ENCODE results near the gene SLC5A10.
A peak's percentile ranks its signal among the peaks of the same experiment; 100 is the strongest.
"Not testable (repeated sequence)": the region's sequence is repeated elsewhere in the genome, so short reads cannot be mapped to it uniquely, and the experiment has no call there.

The SLC5A10 gene

DNA sequence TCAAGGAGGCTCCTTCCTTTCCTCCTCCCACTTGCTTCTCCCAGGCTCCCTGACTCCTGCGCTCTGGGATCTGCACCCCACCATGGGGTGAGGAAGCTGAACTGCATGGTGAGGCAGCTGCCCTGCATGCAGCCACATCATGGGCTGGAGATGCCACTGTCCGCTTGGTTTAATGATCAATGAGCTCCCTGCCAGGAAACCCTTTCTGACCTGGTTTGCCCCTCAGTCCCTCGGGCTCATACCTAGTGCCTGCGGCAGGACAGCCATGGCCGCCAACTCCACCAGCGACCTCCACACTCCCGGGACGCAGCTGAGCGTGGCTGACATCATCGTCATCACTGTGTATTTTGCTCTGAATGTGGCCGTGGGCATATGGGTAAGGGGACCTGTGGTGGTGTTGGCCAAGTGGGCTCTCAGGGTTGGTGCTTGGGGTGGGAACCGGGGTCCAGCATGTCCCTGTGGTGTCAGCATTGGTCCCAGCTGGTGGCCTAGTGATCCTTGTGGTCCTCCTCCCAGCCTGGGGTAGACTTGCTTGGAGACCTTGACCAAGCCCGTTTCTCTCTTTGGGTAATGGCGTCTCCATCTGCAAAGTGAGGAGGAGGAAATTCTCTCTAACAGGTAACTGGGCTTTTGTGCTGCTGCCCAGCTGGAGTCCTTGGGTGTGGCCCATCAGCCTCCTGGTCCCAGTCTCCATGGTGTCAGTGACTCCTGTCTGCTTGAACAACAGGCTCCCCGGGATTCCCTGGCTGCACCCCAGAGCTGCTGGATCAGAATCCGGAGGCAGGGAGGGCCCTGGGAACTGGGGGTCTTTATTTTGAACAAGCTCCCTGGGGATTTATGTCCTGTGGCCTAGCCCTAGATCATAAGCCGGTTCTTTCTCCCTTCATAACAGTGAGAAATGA, at the start of gene SLC5A10:
Gene SLC5A10, plus strand, starts transcription at position 225 of the 902 bp plus-strand sequence. Its CDS starts 41 bp downstream, at position 266.
- no peak for ATAC-seq

DNA sequence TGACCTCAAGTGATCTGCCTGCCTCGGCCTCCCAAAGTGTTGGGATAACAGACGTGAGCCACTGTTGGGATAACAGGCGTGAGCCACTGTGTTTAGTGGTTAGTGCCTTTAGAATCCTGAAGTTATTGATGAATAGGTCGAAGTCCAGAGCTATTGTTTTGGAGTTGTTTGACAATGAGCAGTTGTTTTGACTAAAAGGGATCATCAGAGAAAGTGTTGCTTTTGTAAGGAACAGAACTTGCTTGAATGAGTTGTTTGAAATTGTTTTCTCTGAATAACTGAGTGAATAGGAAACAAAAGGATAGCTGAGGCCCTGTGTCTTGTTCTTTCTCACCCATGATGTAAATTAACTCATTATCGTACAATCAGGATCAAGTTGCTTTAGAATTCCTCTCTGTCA, 47.5 kb upstream of the SLC5A10 start:
- ATAC-seq, result no peak

DNA sequence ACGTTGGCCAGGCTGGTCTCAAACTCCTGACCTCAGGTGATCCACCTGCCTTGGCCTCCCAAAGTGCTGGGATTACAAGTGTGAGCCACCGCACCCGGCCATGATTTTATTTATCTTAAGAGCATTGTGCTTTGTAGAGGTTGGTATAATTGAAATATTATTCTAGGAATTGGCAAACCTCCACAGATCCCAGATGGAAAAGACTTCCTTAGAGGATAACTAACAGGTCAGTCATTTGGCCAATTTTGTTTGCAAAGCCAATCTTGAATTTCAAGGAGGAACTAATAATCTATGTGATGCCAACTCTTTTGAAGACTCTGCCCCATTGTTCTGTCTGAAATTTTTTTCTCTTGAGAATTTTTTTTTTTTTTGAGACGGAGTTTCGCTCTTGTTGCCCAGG, 46.7 kb upstream of the SLC5A10 start:
- ATAC-seq, result no peak

DNA sequence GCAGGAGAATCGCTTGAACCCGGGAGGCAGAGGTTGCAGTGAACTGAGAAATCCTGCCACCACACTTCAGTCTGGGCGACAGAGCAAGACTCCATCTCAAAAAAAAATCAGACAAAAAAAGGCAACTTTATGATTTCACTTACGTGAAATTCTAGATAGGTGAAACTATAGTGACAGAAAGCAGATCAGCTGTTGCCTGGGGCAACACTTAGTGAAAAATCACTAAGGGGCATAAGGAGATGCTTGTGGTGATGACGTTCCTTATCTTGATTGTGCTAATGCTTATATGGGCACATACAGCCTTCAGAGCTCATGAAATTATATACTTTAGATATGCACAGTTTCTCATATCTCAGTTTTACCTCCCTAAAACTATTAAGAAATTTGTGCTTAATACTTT, 41.6 kb upstream of the SLC5A10 start:
- ATAC-seq, result no peak

DNA sequence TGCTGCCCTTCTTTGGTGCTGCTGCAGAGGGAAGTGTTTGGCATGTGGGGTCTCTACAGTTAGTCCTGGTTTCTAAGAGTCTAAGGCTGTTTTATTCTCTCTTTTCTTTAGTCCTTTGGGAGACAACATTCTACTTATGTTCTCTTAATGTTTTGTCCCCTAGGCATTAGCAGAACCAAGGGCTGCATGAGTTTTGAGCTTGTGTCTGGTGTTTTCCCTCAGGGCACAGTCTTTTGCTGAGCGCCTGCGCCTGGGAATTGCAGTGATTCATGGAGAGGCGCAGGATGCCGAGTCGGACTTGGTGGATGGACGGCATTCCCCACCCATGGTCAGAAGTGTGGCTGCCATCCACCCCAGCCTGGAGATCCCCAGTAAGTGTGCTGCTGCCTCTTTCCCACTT, 41.1 kb upstream of the SLC5A10 start:
- no peak for ATAC-seq

DNA sequence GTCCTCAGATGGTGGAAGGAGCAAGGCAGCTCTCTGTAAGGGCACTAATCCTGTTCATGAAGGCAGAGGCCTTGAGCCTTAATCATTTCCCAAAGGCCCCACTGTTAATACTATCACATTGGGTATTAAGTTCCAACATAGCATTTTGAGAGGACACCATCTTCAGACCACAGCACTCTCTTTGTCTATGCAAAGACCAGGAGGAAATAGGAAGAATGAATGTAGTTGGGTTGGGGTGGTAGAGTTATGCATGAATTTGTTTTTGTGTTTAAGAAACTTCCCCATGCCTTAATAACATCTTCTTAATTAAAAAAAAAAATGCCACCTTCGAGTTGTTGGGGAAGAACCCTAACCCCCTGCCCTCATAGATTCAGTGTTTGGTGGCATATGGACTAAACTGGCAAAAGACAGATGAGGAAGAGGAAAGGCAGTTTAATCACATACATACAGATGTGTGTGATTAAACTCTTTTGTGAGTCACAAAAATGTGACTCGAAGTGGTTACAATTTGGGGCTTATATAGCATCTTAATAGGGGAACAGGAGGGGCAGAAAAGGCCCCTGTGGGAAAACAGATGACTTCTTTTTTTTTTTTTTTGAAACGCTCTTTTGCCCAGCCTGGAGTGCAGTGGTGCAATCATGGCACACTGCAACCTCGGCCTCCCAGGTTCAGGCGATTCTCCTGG, 35.0 kb upstream of the SLC5A10 start:
- ATAC-seq, result peak in 1 of 2 donors; percentile 19

DNA sequence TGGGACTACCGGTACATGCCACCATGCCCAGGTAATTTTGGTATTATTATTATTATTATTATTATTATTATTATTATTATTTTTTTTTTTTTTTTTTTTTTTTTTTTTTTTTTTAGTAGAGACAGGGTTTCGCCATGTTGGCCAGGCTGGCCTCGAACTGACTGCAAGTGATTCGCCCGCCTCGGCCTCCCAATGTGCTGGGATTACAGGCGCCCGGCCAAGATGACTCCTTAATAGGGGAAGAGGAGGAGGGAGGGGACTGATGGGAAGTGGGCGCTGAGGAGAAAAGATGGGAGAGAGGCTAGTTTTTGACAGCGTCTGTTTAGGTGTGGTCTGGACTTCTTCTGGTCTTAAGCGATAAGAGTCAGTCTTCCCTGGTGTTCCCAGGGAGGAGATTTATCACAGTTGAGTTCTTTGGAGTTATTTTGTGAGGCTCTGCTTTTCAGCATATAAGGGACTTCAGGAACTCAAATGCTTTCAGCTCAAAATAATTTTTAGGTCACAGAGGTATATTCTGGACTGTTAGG, 34.4 kb upstream of the SLC5A10 start:
- ATAC-seq, result no peak

DNA sequence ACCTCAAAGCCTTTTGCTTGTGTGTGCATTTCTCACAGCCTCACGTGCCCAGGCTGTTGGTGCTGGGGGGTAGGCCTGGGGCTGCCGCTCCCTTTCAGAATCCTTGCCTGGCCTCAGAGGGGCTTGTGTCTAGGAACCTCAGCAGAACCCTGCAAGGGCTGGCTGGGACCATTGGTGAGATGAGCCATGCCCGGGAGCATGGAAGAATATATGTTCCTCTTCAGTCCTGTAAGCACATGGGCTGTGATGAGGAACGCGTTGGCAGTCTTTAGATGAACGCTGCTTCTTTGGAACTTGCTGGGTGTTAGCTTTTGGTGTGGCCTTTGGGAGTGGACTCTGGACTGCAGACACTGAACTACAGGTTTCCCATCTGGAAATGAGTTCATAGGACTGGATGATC, 32.0 kb upstream of the SLC5A10 start:
- no peak for ATAC-seq

DNA sequence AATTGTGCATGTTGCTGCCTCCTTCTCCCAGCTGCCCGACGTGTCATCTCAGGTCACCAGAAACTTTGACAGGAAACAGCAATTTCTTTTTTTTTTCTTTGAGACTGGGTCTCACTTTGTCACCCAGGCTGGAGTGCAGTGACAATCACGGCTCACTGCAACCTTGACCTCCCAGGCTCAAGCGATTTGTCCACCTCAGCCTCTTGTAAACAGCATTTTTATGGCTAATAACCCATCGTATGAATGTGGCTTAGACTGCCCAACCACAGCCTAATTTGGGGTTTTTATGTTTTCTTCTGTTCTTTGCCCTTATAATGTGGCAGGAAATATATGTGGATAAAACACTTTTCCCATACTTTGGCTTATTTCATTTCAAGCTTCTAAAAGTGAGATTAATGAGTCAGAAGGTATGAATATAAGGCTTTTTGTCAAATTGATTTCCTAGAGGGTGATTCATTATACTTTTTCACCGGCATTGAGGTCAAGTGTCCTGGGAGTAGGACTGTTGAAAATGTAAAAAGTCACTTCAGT, 31.0 kb upstream of the SLC5A10 start:
- ATAC-seq, result no peak

DNA sequence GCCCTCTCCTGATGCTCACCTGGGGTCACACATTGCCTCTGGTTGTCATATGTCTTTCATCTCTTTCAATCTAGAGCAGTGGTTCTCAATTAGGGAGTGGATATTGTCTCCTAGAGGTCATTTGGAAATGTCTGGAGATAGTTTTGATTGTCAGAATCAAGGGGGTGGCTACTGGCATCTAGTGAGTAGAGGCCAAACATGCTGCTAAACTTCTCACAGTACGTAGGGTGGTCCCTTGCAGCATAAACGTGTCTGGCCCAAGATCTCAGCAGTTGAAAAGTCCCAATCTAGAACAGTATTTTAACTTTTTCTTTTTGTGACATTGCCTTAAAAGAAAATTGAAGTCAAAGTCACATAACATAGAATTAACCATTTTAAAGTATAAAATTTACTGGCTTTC, 30.5 kb upstream of the SLC5A10 start:
- no peak for ATAC-seq

DNA sequence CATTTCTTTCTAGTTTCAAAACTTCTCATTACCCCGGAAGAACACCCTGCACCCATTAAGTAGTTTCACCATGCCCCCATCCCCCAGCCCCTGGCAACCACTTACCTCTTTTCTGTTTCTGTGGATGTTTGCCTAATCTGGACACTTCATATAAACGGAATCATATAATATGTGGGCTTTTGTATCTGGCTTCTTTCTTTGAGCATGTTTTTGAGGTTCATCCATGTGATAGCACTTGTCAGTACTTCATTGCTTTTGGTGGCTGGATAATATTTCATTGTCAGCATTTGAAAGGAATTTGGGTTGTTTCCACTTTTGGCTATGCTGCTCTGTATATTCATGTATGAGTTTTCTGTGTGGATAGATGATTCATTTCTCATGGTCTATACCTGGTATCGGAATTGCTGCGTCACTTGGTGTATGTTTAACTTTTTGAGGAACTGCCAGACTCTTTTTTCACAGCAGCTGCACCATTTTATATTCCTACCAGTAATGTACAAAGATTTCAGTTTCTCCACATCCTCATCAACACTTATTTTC, 30.0 kb upstream of the SLC5A10 start:
- ATAC-seq, result peak; percentile 85 to 92

DNA sequence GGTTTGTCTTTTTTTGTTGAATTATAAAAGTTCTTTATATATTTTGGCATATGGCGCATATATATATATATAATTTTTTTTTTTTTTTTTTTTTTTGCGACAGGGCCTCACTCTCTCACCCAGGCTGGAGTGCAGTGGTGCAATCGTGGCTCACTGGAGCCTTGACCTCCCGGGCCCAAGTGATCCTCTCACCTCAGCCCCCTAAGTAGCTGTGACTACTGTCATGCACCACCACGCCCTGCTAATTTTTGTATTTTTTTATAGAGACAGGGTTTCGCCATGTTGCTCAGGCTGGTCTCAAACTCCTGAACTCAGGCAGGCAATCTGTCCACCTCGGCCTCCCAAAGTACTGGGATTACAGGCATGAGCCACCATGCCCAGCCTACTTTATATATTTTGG, 29.4 kb upstream of the SLC5A10 start:
- not testable (repeated sequence) for ATAC-seq

DNA sequence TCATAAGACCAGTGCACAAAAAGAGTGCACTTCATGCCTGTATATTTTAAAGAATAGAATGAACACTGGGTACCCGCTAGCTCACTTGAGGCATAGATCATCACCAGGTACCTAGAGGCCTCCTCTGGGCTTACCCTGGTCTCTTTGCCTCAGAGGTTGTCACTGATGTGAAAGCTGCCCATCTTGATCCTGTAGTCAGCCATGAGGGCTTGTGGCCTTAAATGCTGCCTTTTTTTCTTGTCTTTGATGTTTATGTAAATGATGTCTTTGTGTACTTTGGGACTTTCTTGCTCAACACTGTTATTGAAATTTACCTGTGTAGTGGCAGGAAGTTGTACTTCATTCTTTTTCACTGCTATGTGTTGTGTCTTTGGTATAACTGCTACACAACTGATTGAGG, 26.8 kb upstream of the SLC5A10 start:
- ATAC-seq, result no peak

DNA sequence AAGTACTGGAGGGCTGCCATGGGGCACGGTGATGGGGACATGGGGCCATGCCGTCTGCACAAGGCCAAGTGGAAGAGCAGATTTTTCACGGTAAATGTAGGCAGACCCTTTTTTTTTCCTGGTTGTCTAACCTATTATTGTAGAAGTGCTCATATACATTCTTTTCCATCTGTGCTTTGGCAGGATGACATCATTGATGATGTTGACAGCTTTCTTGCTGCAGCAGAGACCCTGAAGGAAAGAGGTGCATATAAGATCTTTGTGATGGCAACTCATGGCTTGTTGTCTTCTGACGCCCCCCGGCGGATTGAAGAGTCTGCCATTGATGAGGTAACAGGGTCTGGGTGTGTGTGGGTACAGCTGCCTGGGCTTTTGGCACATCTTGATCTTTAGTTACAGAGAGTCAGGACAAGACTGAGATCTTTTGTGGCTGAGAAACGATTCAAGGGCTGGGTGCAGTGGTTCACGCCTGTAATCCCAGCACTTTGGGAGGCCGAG, 23.3 kb upstream of the SLC5A10 start:
- ATAC-seq, result no peak

DNA sequence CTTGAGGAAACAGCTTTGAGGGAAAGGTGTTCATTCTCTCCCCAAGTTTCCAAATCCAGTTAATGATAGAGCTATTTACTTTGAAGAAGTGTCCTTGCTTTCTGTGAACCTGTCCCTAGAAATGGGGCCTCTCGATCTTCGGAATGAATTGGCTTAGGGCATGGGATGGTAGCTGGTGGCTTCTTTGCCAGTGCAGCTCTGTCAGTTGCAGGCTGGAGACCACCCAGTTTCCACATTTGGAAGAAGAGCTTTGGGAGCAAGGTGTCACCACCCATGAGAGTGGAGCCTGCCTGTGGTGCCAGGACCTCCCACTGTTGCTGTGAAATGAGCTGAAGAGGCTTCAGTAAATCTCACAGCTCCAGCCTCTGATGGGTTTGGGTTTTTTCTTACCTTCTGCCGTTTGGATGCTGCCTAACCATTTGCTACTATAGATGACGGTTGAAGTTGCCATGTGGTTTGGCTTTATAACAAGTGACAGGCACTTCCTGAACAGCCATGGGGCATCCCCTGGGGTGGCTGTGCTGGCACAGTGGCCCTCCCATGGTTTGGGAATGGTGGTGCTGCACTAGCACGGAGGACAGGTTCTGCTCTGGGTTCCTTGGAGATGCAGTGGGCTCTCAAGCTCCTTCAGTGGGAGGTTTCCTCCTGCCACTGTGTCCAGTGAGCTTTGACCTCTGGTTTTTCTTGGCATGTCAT, 19.5 kb upstream of the SLC5A10 start:
- no peak for ATAC-seq

DNA sequence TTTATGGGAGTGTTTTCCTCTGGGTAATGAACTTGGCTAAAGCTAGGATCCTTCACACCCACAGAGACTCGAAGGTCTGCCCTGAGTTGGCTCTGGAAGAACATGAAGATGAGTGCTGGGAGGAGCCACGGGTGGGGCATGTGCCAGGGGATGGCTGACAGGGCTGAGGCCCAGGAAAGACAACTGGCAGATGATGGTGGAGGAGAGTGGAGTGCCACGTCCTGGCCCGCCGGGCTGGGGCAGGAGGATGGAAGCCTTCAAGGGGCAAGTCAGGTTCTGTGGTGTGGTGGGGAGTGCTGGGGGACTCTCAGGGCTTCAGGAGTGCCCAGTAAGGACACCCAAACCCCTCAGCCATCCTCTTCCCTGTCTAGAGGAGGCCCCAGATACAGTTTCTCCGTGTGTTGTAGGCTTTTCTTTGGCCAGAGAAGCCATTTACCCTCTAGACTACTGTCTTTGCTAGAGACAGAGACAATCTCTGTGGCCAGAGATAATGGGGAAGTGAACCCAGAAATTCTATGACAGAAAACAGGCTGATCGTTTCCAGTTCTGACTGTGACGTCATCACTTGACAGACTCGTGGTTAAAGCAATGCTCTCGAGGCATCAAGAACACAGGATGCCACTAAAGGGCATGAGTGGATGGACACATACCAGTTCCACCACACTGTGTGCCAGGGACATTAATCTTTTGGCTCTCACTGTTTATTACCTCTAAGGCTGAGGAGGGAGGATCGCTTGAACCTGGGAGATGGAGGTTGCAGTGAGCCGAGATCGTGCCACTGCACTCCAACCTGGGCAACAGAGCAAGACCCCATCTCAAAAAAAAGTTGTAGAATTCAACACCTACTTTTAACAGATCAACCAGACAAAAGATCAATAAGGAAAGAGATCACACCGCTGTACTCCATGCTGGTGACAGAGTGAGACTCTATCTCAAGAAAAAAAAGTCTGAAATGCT, 18.6 kb upstream of the SLC5A10 start:
- ATAC-seq, result peak in 1 of 2 donors; percentile 36

DNA sequence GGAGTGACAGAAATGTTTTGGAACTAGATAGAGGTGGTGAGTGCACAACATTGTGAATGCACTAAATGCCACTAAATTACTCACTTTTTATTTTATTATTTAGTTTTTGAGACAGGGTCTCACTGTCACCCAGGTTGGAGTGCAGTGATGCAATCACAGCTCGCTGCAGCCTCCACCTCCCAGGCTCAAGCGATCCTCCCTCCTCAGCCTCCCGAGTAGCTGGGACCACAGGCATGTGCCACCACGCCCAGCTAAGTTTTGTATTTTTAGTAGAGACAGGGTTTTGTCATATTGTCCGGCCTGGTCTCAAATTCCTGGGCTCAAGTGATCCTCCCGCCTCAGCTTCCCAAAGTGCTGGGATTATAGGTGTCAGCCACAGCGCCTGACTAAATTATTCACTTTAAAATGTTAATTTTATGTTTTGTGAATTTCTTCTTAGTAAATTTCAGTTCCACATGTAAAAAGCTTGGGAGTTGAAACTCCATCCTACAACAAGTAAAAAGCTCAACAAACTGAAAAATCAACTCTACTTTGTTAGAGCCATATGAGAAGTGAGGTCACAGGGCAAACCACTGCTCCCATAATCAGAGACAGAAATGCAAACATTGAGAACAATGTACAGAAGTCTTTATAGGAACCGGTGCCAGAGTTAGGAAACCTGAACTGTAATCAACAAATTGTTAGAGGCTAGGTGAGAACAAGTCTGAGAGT, 13.8 kb upstream of the SLC5A10 start:
- no peak for ATAC-seq

DNA sequence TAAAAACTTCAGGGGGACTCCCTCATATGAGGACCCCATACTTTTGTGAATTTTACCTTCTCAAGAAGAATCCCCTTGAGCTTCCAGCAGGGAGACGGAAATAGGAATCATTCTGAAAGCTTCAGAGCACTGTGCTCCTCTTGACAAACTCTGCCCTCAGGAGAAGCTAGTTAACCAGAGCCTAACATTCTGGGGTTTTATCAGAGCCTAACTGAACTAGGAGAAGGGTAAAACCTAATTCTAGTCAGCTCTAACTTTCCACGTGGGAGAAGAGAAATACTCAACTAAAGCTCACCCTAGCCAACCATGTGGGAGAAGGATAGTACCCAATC, 13.3 kb upstream of the SLC5A10 start:
- no peak for ATAC-seq

DNA sequence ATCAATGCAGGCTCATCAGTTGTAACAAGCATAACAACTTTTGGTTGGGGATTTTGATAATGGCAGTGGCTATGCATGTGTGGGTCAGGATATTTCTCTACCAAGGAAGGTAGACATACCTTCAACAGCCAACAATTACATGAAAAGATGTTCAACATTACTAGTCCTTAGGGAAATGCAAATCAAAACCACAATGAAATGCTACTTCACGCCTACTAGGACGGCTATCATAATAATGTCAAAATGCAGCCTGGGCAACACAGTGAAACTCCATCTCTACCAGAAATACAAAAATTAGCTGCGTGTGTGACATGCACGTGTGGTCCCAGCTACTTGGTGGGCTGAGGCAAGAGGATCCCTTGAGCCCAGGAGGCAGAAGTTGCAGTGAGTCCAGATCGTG, 7.3 kb upstream of the SLC5A10 start:
- no peak for ATAC-seq

DNA sequence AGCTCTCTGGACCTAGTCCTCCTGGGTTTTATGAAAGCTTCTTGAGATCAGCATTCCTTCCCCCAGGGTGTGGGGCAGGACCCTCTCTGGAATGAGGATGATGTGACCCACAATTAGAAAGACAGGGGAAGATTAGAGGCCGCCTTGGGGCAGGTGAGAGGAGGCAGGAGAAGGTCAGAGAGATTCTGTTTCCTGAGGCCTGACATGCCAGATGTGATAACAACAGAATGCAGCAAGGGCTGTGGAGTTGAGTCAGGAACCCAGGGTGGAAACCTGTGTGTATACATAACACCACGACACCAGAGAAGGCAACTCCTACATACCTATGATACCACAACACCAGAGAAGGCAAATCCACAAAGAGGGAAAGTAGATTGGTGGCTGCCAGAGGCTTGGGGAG, 5.4 kb upstream of the SLC5A10 start:
- no peak for ATAC-seq

DNA sequence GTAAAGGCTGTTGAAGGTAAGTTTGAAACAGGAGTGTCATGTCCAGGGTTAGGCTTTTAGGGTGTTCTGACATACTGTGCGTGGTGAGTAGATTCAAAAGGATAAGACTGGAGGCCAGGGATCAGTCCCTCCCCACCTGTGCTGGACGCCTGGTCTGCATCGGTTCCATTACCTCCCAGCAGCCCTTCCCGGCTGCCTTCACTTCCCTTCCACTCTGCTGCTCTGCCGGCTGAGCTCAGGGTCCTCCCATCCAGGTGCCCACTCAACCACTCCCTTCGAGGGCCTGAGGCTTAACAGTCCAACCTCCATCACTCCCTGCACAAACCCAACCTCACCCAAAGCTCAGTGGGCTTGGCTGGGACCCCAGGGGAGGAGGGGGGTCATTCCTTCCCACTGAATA, 4.1 kb upstream of the SLC5A10 start:
- no peak for ATAC-seq

Measured in activated CD4-positive, CD25-positive, alpha-beta regulatory T cell treated with anti-CD3 and anti-CD28 coated beads, Interleukin-2, amount 50 U/mL, for 24 hours (primary cell).